HCT116 (cell line): ENCODE data around the gene ADPRHL1. TPM values are rescaled to one million over a fixed set of nuclear protein-coding genes. Genes with fewer than 3 reads are reported as not detected.

Experiments
- ATAC-seq: fragments of 200-7000 bp; cut with Tn5 transposase; 2 replicates; pipeline ENCODE4 v1.9.1; 2020; ENCODE audit warnings: mild to moderate bottlenecking, moderate library complexity
- BruUV-seq: library from RNA; stranded (reverse); fragments of 400-500 nt; replicated peaks from 2 replicates; lab custom pipeline; 2021; lab: Mats Ljungman, UMichigan
- CTCF ChIA-PET: fragments of 300-600 bp; sonication (Branson Sonifier 250); formaldehyde crosslinking; loops from one replicate; lab custom pipeline; 2021; ENCODE audit warnings: antibody characterized with exemption; lab: Charles Lee
- POLR2A ChIA-PET: fragments of 300-600, 350-600 bp; sonication (Branson Sonifier 250); formaldehyde crosslinking; loops from one replicate; lab custom pipeline; 2021; ENCODE audit warnings: antibody characterized with exemption; lab: Charles Lee
- RAD21 ChIA-PET, 2 experiments: fragments of 300-600 bp; sonication (Branson Sonifier 250); formaldehyde crosslinking; loops; one replicate each; lab custom pipeline; 2023; ENCODE audit warnings: low total read pairs in 2 of 2; ENCODE audit not compliant: uncharacterized antibody in 2 of 2, unreplicated experiment in 2 of 2, low non-redundant PET in 1 of 2; lab: Charles Lee
- DNase-seq: peaks from one replicate; pipeline ENCODE4 v3.0.0-alpha.2; 2010; ENCODE audit warnings: low read depth, low spot score
- H2AFZ ChIP-seq: fragments of 200-600 bp; shearing (Covaris generic), sonication (generic); 2 replicates; pipeline ENCODE4 v1.6.1; 2017; ENCODE audit warnings: low read depth, mixed run types, mixed read lengths, antibody characterized with exemption, low read length; ENCODE audit not compliant: poor library complexity, severe bottlenecking
- H3K27ac ChIP-seq: 2 replicates; pipeline ENCODE4 v1.5.1; 2012; ENCODE audit warnings: low read depth, low read length
- H3K27me3 ChIP-seq: fragments of 200-600 bp; sonication (generic); 2 replicates; pipeline ENCODE4 v1.6.1; 2016; ENCODE audit warnings: mixed run types, low read length, mixed read lengths; ENCODE audit not compliant: insufficient read depth
- H3K36me3 ChIP-seq, 2 experiments: fragments of 200-500 bp in 1 of 2; fragments of 200-600 bp in 1 of 2; sonication (Bioruptor generic) in 1 of 2; sonication (generic) in 1 of 2; 2 replicates each; pipeline versions ENCODE4 v1.5.1 to v1.6.1; 2014 to 2016; ENCODE audit warnings: low read length in 2 of 2, inconsistent platforms in 1 of 2, mixed read lengths in 1 of 2, mixed run types in 1 of 2; ENCODE audit not compliant: insufficient read depth in 2 of 2, control insufficient read depth in 1 of 2
- H3K4me1 ChIP-seq, 2 experiments: fragments of 200-600 bp in 1 of 2; sonication (generic) in 1 of 2; 2 replicates each; pipeline versions ENCODE4 v1.5.1 to v1.6.1; 2012 to 2017; ENCODE audit warnings: low read length in 2 of 2, inconsistent platforms in 1 of 2, mild to moderate bottlenecking in 1 of 2, mixed read lengths in 1 of 2, mixed run types in 1 of 2, moderate library complexity in 1 of 2; ENCODE audit not compliant: insufficient read depth in 2 of 2, control insufficient read depth in 1 of 2
- H3K4me2 ChIP-seq: fragments of 200-600 bp; sonication (generic); 2 replicates; pipeline ENCODE4 v1.6.1; 2017; ENCODE audit warnings: mixed run types, low read length, mixed read lengths
- H3K4me3 ChIP-seq, 2 experiments: fragments of 200-600 bp in 1 of 2; sonication (generic) in 1 of 2; replicated peaks in 1 of 2; 2 replicates each; pipeline ENCODE4 v1.5.1; 2011 to 2016; ENCODE audit warnings: low read length in 2 of 2, control low read depth in 1 of 2, low read depth in 1 of 2, mild to moderate bottlenecking in 1 of 2, mixed read lengths in 1 of 2, mixed run types in 1 of 2
- H3K79me2 ChIP-seq: fragments of 200-600 bp; sonication (generic); 2 replicates; pipeline ENCODE4 v1.6.1; 2017; ENCODE audit warnings: mild to moderate bottlenecking, mixed run types, low read length, moderate library complexity, mixed read lengths; ENCODE audit not compliant: insufficient read depth
- H3K9ac ChIP-seq: fragments of 200-600 bp; sonication (generic); 2 replicates; pipeline ENCODE4 v1.6.1; 2016; ENCODE audit warnings: low read length, mixed read lengths
- H3K9me2 ChIP-seq: fragments of 200-600 bp; sonication (generic), shearing (Covaris generic); 2 replicates; pipeline ENCODE4 v1.6.1; 2017; ENCODE audit warnings: mixed run types, mild to moderate bottlenecking, moderate library complexity; ENCODE audit not compliant: insufficient read depth
- H3K9me3 ChIP-seq, 2 experiments: fragments of 200-500 bp in 1 of 2; fragments of 200-600 bp in 1 of 2; sonication (Bioruptor generic) in 1 of 2; sonication (generic) in 1 of 2; 2 replicates each; pipeline ENCODE4 v1.6.1; 2014 to 2017; ENCODE audit warnings: low read length in 2 of 2, mixed read lengths in 2 of 2, inconsistent platforms in 1 of 2, low read depth in 1 of 2, mild to moderate bottlenecking in 1 of 2, mixed run types in 1 of 2, moderate library complexity in 1 of 2; ENCODE audit not compliant: control insufficient read depth in 1 of 2, insufficient read depth in 1 of 2
- H4K20me1 ChIP-seq: fragments of 200-600 bp; sonication (generic), shearing (Covaris generic); 2 replicates; pipeline ENCODE4 v1.6.1; 2017; ENCODE audit warnings: mixed run types, mild to moderate bottlenecking, moderate library complexity; ENCODE audit not compliant: insufficient read depth
- CBX3 ChIP-seq: IDR thresholded peaks from 2 replicates; pipeline ENCODE4 v1.6.1; 2012; ENCODE audit warnings: low read depth
- EGR1 ChIP-seq: IDR thresholded peaks from 2 replicates; pipeline ENCODE4 v1.6.1; 2012; ENCODE audit warnings: low read depth
- ELF1 ChIP-seq: IDR thresholded peaks from 2 replicates; pipeline ENCODE4 v1.6.1; 2012; ENCODE audit warnings: low read depth, borderline replicate concordance
- EZH2 ChIP-seq: fragments of 200-600 bp; sonication (generic); IDR thresholded peaks from 2 replicates; pipeline ENCODE4 v1.6.1; 2017; ENCODE audit warnings: antibody characterized with exemption, mixed run types
- JUND ChIP-seq: IDR thresholded peaks from 2 replicates; pipeline ENCODE4 v1.6.1; 2012
- POLR2A ChIP-seq: IDR thresholded peaks from 2 replicates; pipeline ENCODE4 v1.7.0; 2011; ENCODE audit warnings: borderline replicate concordance; ENCODE audit not compliant: insufficient read depth, insufficient read length; ENCODE audit errors: extremely low read depth
- TCF7L2 ChIP-seq: IDR thresholded peaks from 2 replicates; pipeline ENCODE4 v1.7.0; 2011; ENCODE audit warnings: borderline replicate concordance, inconsistent platforms; ENCODE audit not compliant: insufficient read depth, insufficient read length; ENCODE audit errors: extremely low read depth
- ZFX ChIP-seq: fragments of 450-650 bp; IDR thresholded peaks from 2 replicates; pipeline ENCODE4 v1.6.1; 2017
- ZNF274 ChIP-seq: fragments of 200-500 bp; sonication (Bioruptor generic); IDR thresholded peaks from 2 replicates; pipeline ENCODE4 v1.6.1; 2014; ENCODE audit warnings: mild to moderate bottlenecking, low read depth, low read length, inconsistent platforms
- intact Hi-C: fragments of 100-400 bp; cut with micrococcal nuclease; formaldehyde crosslinking; loops from 2 replicates; pipeline ENCODE4 v1.10.0; 2022
- total RNA-seq: library from RNA; stranded (reverse); gene quantifications from one replicate; pipeline ENCODE4 v1.2.1, GENCODE V29; 2021; ENCODE audit not compliant: unreplicated experiment
- TF ChIP-seq, protein P1 (sequence below): IDR thresholded peaks from 2 replicates; pipeline ENCODE4 v1.6.1; 2012
- TF ChIP-seq, protein P2 (sequence below): IDR thresholded peaks from 2 replicates; pipeline ENCODE4 v1.6.1; 2011; ENCODE audit warnings: mild to moderate bottlenecking, low read length, moderate library complexity; ENCODE audit not compliant: insufficient replicate concordance; ENCODE audit errors: extremely low read depth

The ADPRHL1 gene
- total RNA-seq, 1 experiment from 2014 or later = 12.6 TPM

DNA sequence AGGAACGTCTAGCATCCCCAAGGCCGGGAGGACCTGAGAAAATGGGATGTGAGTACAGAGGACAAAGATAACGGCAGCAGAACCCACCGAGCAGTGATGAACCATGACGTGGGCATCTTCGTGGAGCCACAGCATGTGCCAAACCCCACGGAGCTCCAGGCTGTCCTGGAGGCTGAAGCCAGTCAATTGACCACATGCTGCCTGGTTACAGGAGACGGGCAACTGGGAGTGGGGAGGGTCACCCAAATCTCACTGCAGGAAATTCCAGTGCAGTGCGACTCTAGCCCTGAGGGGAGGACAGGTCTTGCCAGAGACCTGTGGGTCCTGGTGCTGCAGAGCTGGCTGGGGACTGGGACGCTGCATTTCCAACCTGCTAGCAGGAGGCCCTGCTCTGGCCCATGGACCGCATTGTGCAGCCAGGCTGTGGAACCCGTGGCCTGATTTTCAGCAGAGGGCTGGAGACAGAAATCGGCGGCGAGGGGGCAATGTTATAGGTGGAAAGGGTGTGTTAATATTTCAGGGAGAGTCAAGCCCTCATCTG, 86.2 kb downstream of the ADPRHL1 start:
- no peak overlapping the region for H3K4me3 ChIP-seq
- no peak overlapping the region for H3K9ac ChIP-seq
- BruUV-seq = no TSS peak
- H3K4me1 ChIP-seq = peaks cover 10 to 14% of the 10 kb centered on the region in 2 experiments
- H3K4me2 ChIP-seq = no peak overlapping the region
- peaks cover 10% of the 10 kb centered on the region for H3K79me2 ChIP-seq
- H3K9me2 ChIP-seq = no peaks in the 10 kb centered on the region
- no peak for DNase-seq
- intact Hi-C loops = no loop called here
- TF ChIP-seq JUND (no peak), ZFX (no peak), ELF1 (no peak)
- TF ChIP-seq, all 23 proteins: peak for 0
- H3K27me3 ChIP-seq = no peaks in the 10 kb centered on the region
- RAD21 ChIA-PET = no interaction called here
- no peaks in the 10 kb centered on the region for H3K36me3 ChIP-seq
- POLR2A ChIA-PET = no interaction called here
- no peak for ATAC-seq
- H3K27ac ChIP-seq = no peak overlapping the region
- H4K20me1 ChIP-seq = no peaks in the 10 kb centered on the region
- CTCF ChIA-PET = no interaction called here
- H2AFZ ChIP-seq = no peak overlapping the region
- H3K9me3 ChIP-seq = no peaks in the 10 kb centered on the region

DNA sequence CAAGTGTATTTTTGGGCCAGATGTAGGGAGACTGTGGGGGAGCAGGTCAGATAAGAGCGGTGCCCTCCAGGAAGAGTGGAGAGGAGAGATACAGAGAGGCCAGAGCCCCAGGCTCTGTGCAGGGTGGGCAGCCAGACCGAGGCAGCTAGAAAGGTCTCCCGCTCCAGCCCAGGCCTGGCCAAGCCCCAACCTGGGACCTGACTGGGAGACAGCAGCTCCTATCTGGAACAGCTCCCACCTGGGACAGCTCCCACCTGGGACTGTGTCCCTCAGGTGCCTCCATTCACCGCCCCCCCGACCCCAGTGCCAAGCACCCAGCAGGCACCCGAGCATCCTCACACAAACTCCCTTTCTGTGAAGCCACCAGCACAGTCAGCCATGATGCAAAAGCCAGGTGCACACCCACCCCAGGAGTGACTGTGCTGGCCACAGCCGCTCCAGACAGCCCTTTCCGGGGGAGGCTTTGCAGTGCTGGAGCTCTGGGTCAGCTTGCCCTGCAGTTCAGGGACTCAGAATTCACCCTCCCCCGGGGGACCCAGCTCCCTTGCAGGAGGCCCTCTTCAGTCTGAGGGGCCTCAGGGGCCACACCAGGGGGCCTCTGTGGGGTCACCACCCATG, 87.2 kb downstream of the ADPRHL1 start:
- Histone ChIP-seq H3K36me3 (no peaks in the 10 kb centered on the region), H2AFZ (no peak overlapping the region), H4K20me1 (no peaks in the 10 kb centered on the region), H3K9me3 (no peaks in the 10 kb centered on the region), H3K4me1 (peaks cover 10 to 14% of the 10 kb centered on the region in 2 experiments), H3K27me3 (no peaks in the 10 kb centered on the region), H3K4me3 (no peak overlapping the region), H3K27ac (no peak overlapping the region), H3K79me2 (peaks cover 10% of the 10 kb centered on the region), H3K9ac (no peak overlapping the region), H3K4me2 (no peak overlapping the region), H3K9me2 (no peaks in the 10 kb centered on the region)
- ATAC-seq = no peak
- POLR2A ChIA-PET = no interaction called here
- BruUV-seq = no TSS peak
- RAD21 ChIA-PET = no interaction called here
- no peak for DNase-seq
- CTCF ChIA-PET = no interaction called here
- intact Hi-C loops = no loop called here
- no peak for TF ChIP-seq EZH2
- no peak for TF ChIP-seq ZNF274
- no peak for TF ChIP-seq CBX3
- no peak for TF ChIP-seq TCF7L2
- TF ChIP-seq EGR1 = no peak
- no peak for TF ChIP-seq POLR2A
- TF ChIP-seq, protein P1, sequence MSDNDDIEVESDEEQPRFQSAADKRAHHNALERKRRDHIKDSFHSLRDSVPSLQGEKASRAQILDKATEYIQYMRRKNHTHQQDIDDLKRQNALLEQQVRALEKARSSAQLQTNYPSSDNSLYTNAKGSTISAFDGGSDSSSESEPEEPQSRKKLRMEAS = no peak
- TF ChIP-seq, protein P2, sequence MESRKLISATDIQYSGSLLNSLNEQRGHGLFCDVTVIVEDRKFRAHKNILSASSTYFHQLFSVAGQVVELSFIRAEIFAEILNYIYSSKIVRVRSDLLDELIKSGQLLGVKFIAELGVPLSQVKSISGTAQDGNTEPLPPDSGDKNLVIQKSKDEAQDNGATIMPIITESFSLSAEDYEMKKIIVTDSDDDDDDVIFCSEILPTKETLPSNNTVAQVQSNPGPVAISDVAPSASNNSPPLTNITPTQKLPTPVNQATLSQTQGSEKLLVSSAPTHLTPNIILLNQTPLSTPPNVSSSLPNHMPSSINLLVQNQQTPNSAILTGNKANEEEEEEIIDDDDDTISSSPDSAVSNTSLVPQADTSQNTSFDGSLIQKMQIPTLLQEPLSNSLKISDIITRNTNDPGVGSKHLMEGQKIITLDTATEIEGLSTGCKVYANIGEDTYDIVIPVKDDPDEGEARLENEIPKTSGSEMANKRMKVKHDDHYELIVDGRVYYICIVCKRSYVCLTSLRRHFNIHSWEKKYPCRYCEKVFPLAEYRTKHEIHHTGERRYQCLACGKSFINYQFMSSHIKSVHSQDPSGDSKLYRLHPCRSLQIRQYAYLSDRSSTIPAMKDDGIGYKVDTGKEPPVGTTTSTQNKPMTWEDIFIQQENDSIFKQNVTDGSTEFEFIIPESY = no peak
- no peak for TF ChIP-seq JUND
